Activated naive CD4-positive, alpha-beta T cell treated with anti-CD3 and anti-CD28 coated beads, Interleukin-2, amount 10 ng/mL, durations not matched to agents 7 days and 5 days (primary cell): ENCODE measurements around the gene STAT5B.
"Not testable (repeated sequence)": the region's sequence is repeated elsewhere in the genome, so short reads cannot be mapped to it uniquely, and the experiment has no call there.

Experiments
- CTCF ChIA-PET: fragments of 350-600 bp; sonication (Branson Sonifier 250); formaldehyde crosslinking; loops from one replicate; lab custom pipeline; 2021; ENCODE audit warnings: antibody characterized with exemption; lab: Charles Lee
- DNase-seq: peaks from one replicate; pipeline ENCODE4 v3.0.0-alpha.2; 2020
- H3K27ac Mint-ChIP-seq: one replicate; pipeline ENCODE4 v1.8.0; 2021; ENCODE audit warnings: mild to moderate bottlenecking, moderate library complexity, mixed read lengths
- H3K27me3 Mint-ChIP-seq: one replicate; pipeline ENCODE4 v1.8.0; 2021; ENCODE audit warnings: mild to moderate bottlenecking, mixed read lengths
- H3K36me3 Mint-ChIP-seq: one replicate; pipeline ENCODE4 v1.8.0; 2021; ENCODE audit warnings: mixed read lengths
- H3K4me1 Mint-ChIP-seq: one replicate; pipeline ENCODE4 v1.8.0; 2021; ENCODE audit warnings: mixed read lengths
- H3K4me3 Mint-ChIP-seq: one replicate; pipeline ENCODE4 v1.8.0; 2021; ENCODE audit warnings: mild to moderate bottlenecking, moderate library complexity, mixed read lengths
- H3K9me3 Mint-ChIP-seq: one replicate; pipeline ENCODE4 v1.8.0; 2021; ENCODE audit warnings: mixed read lengths

STAT5B gene

DNA sequence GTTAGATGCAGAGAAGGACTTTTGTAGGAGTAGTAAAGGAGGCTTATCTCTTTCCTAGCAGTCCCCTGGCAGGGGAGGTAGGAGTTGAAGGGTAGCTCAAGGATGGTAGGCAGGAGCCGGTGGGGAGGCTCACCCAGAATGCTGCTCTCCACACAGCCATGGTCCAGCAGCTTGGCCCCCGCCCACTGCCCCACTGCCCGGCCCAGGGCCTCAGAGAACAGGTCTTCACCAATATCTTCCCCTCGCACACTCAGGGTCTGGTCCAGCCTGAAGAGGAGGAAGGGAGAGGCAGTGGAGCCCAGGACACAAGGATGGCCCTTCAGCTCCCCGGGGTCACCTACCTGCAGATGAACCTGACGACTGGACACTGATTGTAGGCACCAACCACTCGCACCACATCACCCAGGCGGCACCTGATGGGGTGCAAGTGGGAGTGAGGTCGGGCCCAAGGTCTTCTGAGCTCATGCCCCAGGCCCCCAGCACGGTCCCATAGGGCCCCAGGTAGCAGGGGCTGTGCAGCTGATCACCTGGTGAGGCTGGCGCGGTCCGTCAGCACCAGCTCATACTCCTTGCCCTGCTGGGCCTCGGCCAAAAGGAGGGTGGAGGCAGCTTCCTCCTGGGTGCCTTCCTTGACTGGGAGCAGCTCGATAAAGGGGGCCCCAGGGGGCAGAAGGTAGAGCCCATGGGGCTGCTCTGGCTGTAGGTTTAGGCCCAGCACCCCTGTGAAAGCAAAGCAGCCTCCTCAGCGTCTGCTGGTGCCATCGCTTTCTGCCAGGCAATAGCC lies 85.5 kb downstream of the STAT5B start:
- no peak overlapping the region for H3K27ac Mint-ChIP-seq
- H3K4me3 Mint-ChIP-seq, result no peak overlapping the region
- H3K4me1 Mint-ChIP-seq, result peaks cover 27% of the 10 kb centered on the region
- peaks cover 2% of the 10 kb centered on the region for H3K36me3 Mint-ChIP-seq
- peaks cover 7% of the 10 kb centered on the region for H3K27me3 Mint-ChIP-seq
- CTCF ChIA-PET, result interaction anchor here (1.0 to 1.2 kb wide), 2 partner anchors 9 to 32 kb away, joined by 4 to 6 read pairs; partner anchors contain the start of gene KCNH4
- no peaks in the 10 kb centered on the region for H3K9me3 Mint-ChIP-seq
- DNase-seq, result no peak

DNA sequence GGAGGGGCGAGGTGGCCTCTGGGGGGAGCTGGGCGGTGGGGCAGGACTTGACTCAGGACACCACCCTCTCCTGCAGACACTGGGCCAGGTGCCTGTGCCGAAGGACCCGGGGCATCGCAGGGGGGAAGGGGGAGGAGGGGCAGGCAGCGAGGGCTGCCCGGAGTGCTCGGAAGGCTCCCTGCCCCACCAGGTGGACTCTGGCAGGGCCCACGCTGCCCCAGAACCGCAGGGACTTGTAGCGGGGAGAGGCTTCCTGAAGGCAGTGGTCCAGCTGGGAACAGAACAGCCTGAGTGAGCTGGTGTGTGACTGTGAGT lies 86.6 kb downstream of the STAT5B start:
- H3K27me3 Mint-ChIP-seq, result peaks cover 18% of the 10 kb centered on the region
- no peak overlapping the region for H3K27ac Mint-ChIP-seq
- H3K4me1 Mint-ChIP-seq, result peaks cover 31% of the 10 kb centered on the region
- no peak overlapping the region for H3K4me3 Mint-ChIP-seq
- peaks cover 2% of the 10 kb centered on the region for H3K36me3 Mint-ChIP-seq
- DNase-seq, result no peak
- no peaks in the 10 kb centered on the region for H3K9me3 Mint-ChIP-seq
- CTCF ChIA-PET, result interaction anchor here (1.0 to 3.6 kb wide), 3 partner anchors 8 to 214 kb away, joined by 4 to 12 read pairs (median 6); partner anchors contain the start of gene KCNH4

DNA sequence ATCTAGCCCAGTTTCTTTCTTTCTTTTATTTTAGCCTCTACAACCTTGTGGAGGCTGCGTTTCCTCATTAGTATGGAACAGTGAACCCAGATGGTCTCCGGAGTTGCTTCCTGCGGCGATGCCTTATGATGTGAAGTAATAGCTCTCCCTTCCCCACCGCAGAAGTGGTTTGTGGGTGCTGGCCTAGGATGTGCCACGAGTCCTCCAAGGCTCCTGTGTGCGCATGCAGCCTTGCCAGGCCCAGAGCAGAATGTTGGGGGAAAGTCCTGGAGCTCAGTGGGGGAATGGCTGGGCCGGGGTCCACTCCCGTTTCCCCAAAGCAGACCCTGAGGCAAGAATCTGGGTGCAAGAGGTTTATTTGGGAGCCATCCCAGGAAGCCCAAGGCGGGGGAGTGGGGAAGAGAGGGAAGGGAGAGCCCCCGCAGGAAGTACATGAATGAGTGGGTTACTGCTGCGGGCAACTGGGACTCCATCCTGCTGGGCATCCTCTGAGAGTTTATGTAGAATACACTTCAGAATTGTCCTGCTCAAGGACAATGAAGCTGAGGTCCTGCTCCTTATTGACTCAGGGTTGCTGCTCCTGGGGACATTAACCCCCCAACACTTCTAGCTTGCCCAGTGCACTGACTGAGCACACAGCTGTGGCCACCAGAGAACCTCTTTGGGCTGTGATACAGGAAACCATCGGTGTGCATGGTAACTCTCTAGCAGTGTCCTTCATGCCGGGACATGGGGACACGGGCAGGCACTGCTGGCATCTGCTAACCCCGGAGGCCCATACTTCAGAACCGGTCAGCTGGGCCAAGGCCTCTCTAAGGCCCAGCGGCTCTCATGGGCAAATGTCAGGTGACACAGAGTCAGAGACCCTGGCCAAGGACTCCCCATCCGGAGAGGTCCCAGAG lies 87.2 kb downstream of the STAT5B start:
- no peak for DNase-seq
- H3K4me1 Mint-ChIP-seq, result peaks cover 31% of the 10 kb centered on the region
- no peak overlapping the region for H3K27ac Mint-ChIP-seq
- CTCF ChIA-PET, result interaction anchor here (1.2 to 3.6 kb wide), 2 partner anchors 9 to 214 kb away, joined by 3 to 12 read pairs; no protein-coding TSS in a partner anchor
- H3K9me3 Mint-ChIP-seq, result no peaks in the 10 kb centered on the region
- H3K4me3 Mint-ChIP-seq, result no peak overlapping the region
- H3K36me3 Mint-ChIP-seq, result peaks cover 2% of the 10 kb centered on the region
- H3K27me3 Mint-ChIP-seq, result peaks cover 20% of the 10 kb centered on the region

DNA sequence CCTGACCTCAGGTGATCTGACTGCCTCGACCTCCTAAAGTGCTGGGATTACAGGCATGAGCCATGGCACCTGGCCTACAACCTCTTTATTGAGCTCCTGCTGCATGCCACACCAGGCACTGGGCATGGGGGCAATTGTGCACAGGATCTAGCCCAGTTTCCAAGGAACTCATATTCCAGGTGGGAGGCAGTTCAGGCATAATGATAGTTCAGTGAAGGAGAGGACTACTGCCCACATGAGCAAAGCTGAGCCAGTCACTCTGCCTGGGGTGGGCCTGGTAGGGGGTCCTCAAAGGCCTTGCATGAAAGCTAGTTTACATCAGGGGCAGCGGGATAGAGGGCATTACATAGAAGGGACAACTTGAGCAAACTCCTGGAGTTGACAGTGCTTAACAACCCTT lies 88.4 kb downstream of the STAT5B start:
- Mint-ChIP-seq H3K9me3 (no peaks in the 10 kb centered on the region), H3K36me3 (peaks cover 2% of the 10 kb centered on the region), H3K27me3 (peaks cover 31% of the 10 kb centered on the region), H3K27ac (no peak overlapping the region), H3K4me1 (peaks cover 31% of the 10 kb centered on the region), H3K4me3 (no peak overlapping the region)
- CTCF ChIA-PET, result interaction anchor here (1.0 to 3.6 kb wide), 3 partner anchors 8 to 218 kb away, joined by 3 to 12 read pairs (median 4); no protein-coding TSS in a partner anchor
- no peak for DNase-seq

DNA sequence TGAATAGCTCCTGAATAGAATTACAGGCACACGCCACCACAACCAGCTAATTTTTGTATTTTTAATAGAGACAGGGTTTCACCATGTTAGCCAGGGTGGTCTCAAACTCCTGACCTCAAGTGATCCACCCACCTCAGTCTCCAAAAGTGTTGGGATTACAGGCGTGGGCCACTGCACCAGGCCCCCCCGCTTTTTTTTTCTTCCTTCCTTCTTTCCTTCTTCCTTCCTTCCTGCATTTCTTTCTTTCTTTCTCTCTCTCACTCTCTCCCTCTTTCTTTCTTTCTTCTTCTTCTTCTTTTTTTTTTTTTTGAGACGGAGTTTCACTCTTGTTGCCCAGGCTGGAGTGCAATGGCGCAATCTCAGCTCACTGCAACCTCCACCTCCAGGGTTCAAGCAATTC lies 90.0 kb downstream of the STAT5B start:
- DNase-seq, H3K27ac Mint-ChIP-seq, H3K9me3 Mint-ChIP-seq, H3K4me3 Mint-ChIP-seq, H3K36me3 Mint-ChIP-seq: not testable (repeated sequence)
- CTCF ChIA-PET, result interaction anchor here (0.7 kb wide), 1 partner anchor 19 kb away, joined by 4 read pairs; no protein-coding TSS in a partner anchor
- peaks cover 43% of the 10 kb centered on the region for H3K4me1 Mint-ChIP-seq
- peaks cover 46% of the 10 kb centered on the region for H3K27me3 Mint-ChIP-seq

DNA sequence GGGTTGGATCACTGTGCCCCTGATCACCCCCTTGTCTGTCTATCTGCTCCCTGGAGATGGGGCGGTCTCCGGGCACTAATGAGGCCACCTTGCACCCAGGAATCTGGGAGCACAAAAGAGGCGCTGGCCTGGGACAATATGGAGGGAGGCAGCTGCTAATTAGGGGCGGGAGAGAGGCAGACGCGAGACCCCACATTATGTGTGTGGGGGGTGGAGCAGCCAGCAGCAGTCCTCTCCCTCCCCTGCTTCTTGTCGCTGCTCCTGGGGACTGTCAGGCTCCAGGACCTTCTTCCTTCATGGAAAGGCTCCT lies 90.6 kb downstream of the STAT5B start:
- H3K27ac Mint-ChIP-seq, result no peak overlapping the region
- no peak overlapping the region for H3K4me3 Mint-ChIP-seq
- DNase-seq, result no peak
- CTCF ChIA-PET, result interaction anchor here (0.7 to 1.1 kb wide), 2 partner anchors 18 to 101 kb away, joined by 3 to 4 read pairs; no protein-coding TSS in a partner anchor
- H3K4me1 Mint-ChIP-seq, result peaks cover 47% of the 10 kb centered on the region
- H3K9me3 Mint-ChIP-seq, result no peaks in the 10 kb centered on the region
- peaks cover 52% of the 10 kb centered on the region for H3K27me3 Mint-ChIP-seq
- peaks cover 2% of the 10 kb centered on the region for H3K36me3 Mint-ChIP-seq

DNA sequence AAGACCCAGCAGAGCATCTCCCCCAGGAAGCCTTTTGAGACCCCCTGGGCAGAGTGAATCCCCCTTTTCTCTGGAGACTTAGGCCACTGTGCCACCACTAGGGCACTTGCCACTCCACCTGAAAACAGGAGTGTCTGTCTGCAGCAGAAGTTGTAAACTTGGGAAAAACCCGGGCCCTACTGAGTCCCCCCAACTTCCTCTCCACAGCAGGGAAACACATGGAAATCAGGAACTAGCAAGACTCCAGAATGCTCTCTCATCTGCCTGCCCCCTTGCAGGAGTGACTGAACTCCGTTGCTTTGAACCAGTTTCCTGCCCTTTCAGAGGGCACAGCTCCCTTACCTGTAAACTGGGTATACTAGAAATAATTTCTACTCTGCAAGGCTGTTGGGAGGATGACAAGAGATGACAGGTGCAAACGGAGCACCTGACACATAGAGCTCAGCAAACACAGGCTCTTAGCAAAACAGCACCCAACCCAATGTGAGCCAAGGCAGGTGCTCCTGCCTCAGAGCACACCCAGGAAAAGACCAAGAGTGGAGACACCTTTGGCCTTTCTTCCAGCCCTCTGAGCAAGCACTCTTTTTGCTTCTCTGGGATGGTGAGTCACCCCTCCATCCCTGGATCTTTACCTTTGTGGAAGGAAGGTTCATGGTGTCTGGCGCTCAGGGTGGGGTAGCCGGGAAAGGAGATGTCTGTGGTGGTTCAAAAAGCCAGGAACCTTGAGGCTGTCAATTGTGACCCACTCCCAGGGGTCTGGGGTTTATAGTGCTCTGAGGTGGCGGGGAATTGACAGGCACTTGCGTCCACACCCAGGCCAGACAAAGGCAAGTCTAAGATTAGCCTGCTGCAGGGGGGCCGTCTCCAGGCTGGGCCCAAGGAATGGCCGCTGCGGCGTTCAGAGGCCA lies 91.2 kb downstream of the STAT5B start, which contains the start of gene HCRT:
Gene HCRT (minus strand): TSS at position 740 of the 908 bp plus-strand sequence. CDS start 87 bp downstream, at position 653.
- Mint-ChIP-seq H3K4me3 (peak within 1 kb of the TSS; percentile 82), H3K9me3 (no peaks in the 10 kb centered on the region), H3K4me1 (peaks cover 52% of the 10 kb centered on the region), H3K27me3 (peaks cover 58% of the 10 kb centered on the region), H3K27ac (peak within 1 kb of the TSS; percentile 67), H3K36me3 (no peaks in the 10 kb centered on the region)
- no peak for DNase-seq
- CTCF ChIA-PET, result interaction anchor here (1.0 to 2.1 kb wide), 3 partner anchors 9 to 217 kb away, joined by 3 to 11 read pairs (median 4); partner anchors contain the start of gene GHDC

DNA sequence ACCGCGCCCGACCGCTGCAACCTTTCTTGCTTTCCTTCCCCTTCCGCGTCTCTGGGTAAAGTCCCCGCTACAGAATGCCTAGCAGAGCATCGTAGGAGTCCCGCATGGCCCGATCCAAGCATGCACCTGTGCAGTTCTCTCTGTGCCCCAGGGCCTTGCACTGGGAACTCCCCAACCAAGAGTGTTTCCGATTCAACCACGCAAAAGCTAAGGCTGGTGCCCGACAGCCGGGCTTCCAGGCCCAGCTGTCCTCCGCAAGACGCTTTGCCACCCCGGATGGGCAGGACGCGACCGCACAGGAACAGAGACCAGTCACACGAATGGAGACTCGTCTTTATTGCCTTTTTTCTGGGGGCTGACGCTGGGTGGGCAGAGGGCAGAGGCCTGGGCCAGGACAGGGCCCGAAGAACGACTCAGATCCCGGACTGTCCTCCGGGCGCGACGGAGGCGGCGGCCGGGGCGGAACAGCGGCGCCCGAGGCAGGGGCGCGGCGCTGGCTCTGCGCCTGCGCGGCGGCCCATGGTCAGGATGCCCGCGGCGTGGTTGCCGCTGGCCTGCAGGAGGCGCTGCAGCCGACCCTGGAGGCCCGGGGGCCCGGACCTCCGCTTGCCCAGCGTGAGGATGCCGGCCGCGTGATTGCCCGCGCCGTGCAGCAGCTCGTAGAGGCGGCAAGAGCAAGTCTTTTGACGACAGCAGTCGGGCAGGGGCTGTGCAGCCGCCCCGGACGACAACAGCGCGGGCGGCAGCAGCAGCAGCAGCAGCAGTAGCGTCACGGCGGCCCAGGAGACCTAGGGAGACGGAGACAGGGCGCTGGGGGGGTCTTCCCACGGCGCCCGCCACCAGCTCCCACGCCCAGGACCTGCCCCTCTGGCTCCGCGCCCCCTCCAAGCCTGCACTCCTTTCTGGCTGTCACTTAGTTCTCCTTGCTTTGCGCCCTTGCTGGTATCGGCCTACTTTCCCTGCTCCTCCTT lies 92.2 kb downstream of the STAT5B start:
- peaks cover 67% of the 10 kb centered on the region for H3K27me3 Mint-ChIP-seq
- peak overlapping the region; percentile 82 for H3K4me3 Mint-ChIP-seq
- peaks cover 60% of the 10 kb centered on the region for H3K4me1 Mint-ChIP-seq
- no peaks in the 10 kb centered on the region for H3K9me3 Mint-ChIP-seq
- CTCF ChIA-PET, result interaction anchor here (1.0 to 2.1 kb wide), 3 partner anchors 10 to 216 kb away, joined by 3 to 11 read pairs (median 4); partner anchors contain the start of gene GHDC
- peak overlapping the region; percentile 86 for H3K27ac Mint-ChIP-seq
- DNase-seq, result peak; percentile 80
- H3K36me3 Mint-ChIP-seq, result no peaks in the 10 kb centered on the region

DNA sequence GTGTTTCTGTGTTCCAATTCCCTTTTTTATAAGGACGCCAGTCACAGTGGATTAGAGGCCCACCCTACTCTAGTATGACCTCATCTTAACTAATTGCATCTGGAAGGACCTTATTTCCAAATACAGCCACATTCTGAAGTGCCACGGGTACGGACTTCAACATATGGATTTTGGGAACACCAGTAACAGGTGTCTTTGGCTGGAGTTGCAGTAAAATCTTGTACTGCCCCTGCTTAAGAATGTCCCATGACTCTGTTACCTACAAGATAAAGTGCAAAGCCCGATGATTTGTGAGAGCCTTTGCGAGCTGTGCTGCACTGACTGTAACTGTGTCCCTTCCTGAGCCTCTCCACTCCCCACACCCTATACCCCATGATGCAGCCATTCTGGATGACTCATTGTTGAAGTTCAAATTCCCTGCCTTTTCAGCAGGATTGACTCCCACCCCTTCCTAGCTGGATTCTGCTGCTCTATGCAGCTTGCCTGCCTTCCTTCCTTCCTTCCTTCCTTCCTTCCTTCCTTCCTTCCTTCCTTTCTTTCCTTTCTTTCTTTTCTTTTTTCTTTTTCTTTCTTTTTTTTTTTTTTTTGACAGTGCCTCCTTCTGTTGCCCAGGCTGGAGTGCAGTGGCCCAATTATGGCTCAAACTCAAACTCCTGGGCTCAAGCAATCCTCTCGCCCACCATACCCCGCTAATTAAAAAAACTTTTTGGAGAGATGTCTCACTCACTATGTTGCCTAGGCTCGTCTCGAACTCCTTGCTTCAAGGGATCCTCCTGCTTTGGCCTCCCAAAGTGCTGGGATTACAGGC lies 93.1 kb downstream of the STAT5B start:
- peak overlapping the region; percentile 82 for H3K4me3 Mint-ChIP-seq
- H3K27me3 Mint-ChIP-seq, result peaks cover 76% of the 10 kb centered on the region
- H3K36me3 Mint-ChIP-seq, result no peaks in the 10 kb centered on the region
- DNase-seq, result no peak
- CTCF ChIA-PET, result interaction anchor here (2.1 kb wide), 1 partner anchor 11 kb away, joined by 11 read pairs; the partner anchor contains the start of gene GHDC
- no peaks in the 10 kb centered on the region for H3K9me3 Mint-ChIP-seq
- peaks cover 61% of the 10 kb centered on the region for H3K4me1 Mint-ChIP-seq
- peak overlapping the region; percentile 86 for H3K27ac Mint-ChIP-seq

DNA sequence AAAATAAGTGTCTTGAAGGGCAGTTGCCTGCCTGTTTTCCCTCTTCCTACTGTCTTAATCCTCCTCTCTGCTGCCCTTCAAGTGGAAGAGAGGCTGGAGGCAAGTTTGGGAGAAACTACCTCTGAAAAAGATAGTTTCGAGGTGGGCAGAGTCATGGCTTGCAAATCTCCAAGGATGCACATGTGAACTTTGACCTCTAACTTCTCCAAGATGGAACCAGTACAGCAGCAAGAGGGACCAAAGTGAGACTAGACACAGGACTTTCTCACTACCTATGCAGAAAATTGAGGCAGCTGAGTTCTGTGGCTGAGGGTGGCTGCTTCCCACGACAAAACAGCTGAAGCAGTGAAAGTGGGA lies 94.4 kb downstream of the STAT5B start:
- Mint-ChIP-seq H3K9me3 (no peaks in the 10 kb centered on the region), H3K4me1 (peaks cover 61% of the 10 kb centered on the region), H3K27ac (peak overlapping the region; percentile 5), H3K4me3 (peak overlapping the region; percentile 52), H3K36me3 (no peaks in the 10 kb centered on the region), H3K27me3 (peaks cover 83% of the 10 kb centered on the region)
- DNase-seq, result no peak
- CTCF ChIA-PET, result interaction anchor here (0.6 to 3.1 kb wide), 22 partner anchors 8 to 348 kb away, joined by 3 to 28 read pairs (median 3); partner anchors contain the start of genes CNP, GHDC, KAT2A and NKIRAS2

DNA sequence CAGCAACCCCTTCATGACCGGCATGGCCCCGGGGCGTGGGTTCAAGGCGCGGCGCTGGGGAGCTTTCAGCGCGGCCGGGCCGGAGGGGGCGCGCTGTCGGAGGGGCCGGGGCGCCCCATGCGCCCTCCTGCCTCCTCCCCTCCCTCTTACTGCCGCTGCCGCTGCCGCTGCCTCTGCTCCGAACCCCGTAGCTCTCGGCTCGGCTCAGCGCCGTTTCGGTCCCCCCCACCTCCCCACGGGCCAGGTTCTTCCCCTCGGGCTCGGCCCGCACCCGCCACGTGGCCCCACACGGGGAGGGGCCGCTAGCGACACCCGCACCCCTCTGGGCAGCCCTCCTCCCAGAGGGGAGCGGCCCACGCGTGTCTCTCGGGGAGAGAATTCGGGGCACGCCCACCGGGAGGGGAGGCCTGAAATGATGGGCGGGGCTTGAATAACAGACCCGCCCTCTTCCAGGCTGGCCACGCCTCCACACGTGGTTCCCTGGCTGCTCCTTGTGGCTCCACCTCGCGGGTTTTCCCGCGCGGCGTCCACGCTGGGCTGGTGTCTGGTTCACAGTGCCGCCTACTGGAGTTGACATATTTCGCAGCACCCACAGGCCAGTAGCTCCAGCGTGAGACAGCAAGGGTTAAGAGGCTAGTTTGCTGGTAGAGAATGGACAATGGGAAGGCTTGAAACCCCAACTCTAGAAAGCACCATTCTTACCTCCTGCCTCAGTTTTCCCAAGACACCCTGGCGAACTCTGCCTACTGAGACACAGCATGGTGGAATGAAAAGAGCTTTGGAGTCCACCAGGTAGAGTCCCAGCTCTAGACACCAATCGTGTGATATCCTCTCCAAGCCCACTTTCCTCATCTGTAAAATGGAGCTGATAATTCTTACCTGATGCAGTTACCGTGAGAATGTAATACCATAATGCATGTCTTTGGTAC lies 95.0 kb downstream of the STAT5B start, which contains the start of gene KCNH4:
Gene KCNH4 (minus strand): TSS at position 221 of the 929 bp plus-strand sequence. CDS start 197 bp downstream, at position 24.
- peak; percentile 92 for DNase-seq
- Mint-ChIP-seq H3K36me3 (no peaks in the 10 kb centered on the region), H3K27me3 (peaks cover 80% of the 10 kb centered on the region), H3K4me1 (peaks cover 61% of the 10 kb centered on the region), H3K9me3 (no peaks in the 10 kb centered on the region), H3K4me3 (peak within 1 kb of the TSS; percentile 52), H3K27ac (peak within 1 kb of the TSS; percentile 5)
- CTCF ChIA-PET, result interaction anchor here (0.6 to 3.1 kb wide), 23 partner anchors 9 to 349 kb away, joined by 3 to 28 read pairs (median 3); partner anchors contain the start of genes CNP, DHX58, GHDC and KAT2A
